ENCODE measurements around the gene ROGDI.

Gene ROGDI

DNA sequence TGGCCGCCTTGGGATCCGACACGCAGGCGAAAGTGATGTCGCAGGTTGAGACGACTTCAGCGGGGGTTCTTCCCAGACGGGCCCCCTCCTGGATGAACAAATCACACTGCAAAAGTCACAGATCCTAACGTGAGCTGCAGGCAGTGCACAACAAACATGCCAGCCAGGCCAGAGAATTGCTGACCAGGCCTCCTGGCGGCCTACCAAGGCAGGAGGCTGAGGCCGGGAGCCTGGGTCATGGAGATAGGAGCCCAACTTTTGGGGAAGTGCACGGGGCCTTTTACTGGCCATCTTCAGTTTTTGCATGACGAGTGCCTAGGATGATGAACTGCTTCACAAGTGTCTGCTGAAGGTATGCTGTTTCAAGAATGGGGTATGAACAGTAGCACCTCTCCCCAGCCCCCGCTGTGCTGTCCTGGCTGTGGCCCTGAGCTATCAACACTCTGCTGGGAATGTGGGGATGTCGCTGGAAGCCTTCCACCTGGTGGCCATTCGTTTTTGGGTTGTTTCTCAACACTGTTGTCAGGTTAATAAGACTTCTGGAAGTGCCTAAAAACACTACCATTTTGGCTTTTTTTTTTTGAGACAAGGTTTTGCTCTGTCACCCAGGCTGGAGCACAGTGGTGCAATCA lies 12.2 kb upstream of the ROGDI start:
- H4K20me1 ChIP-seq (ENCODE audit: insufficient read depth, low read length) = no peaks in the 10 kb centered on the region
- H3K4me2 ChIP-seq (ENCODE audit: low read length) = no peak overlapping the region
- H3K4me1 ChIP-seq (ENCODE audit: insufficient read depth, low read length, severe bottlenecking) = no peaks in the 10 kb centered on the region
- no peaks in the 10 kb centered on the region for H3K79me2 ChIP-seq (ENCODE audit: insufficient read depth, low read length)
- no peak overlapping the region for H3K27ac ChIP-seq (ENCODE audit: low read depth, low read length, poor library complexity, severe bottlenecking)
- peaks cover 74% of the 10 kb centered on the region for H3K36me3 ChIP-seq (ENCODE audit: insufficient read depth, low read length)
- no peaks in the 10 kb centered on the region for H3K27me3 ChIP-seq (ENCODE audit: insufficient read depth, low read length)
- no peak for TF ChIP-seq EZH2 (IDR thresholded peaks at IDR 0.05; ENCODE audit: borderline replicate concordance, low read length)
- H3K4me3 ChIP-seq (ENCODE audit: low read depth, low read length, poor library complexity, severe bottlenecking) = no peak overlapping the region
- H3K9me2 ChIP-seq (ENCODE audit: low read depth, low read length) = no peaks in the 10 kb centered on the region
- no peaks in the 10 kb centered on the region for H3K9me3 ChIP-seq (ENCODE audit: low read length)
- no peak overlapping the region for H2AFZ ChIP-seq (ENCODE audit: low read length)
- H3F3A ChIP-seq (ENCODE audit: insufficient read depth, low read length) = no peaks in the 10 kb centered on the region
- H3K9ac ChIP-seq (ENCODE audit: low read length) = no peak overlapping the region

DNA sequence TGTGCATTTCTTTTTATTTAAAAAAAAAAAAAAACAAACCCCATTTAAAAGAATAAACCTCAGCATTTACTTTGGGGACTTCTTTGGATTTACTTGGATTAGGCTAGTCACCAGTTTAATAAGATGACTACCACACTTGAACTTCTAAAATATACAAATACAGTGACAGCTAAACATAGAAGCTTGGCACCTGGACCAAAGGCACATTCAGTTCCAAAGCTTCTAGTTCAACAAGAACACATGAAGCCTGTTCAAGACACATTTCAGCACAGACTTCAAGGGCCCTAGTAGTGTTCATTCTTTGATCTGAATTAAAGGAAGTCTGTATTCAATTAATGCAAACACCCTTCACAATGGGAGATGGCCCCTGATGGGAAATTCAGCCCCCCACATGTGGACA lies 11.6 kb upstream of the ROGDI start:
- no peaks in the 10 kb centered on the region for H4K20me1 ChIP-seq (ENCODE audit: insufficient read depth, low read length)
- TF ChIP-seq, protein P1, sequence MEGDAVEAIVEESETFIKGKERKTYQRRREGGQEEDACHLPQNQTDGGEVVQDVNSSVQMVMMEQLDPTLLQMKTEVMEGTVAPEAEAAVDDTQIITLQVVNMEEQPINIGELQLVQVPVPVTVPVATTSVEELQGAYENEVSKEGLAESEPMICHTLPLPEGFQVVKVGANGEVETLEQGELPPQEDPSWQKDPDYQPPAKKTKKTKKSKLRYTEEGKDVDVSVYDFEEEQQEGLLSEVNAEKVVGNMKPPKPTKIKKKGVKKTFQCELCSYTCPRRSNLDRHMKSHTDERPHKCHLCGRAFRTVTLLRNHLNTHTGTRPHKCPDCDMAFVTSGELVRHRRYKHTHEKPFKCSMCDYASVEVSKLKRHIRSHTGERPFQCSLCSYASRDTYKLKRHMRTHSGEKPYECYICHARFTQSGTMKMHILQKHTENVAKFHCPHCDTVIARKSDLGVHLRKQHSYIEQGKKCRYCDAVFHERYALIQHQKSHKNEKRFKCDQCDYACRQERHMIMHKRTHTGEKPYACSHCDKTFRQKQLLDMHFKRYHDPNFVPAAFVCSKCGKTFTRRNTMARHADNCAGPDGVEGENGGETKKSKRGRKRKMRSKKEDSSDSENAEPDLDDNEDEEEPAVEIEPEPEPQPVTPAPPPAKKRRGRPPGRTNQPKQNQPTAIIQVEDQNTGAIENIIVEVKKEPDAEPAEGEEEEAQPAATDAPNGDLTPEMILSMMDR (IDR thresholded peaks at IDR 0.05; ENCODE audit: low read length) = no peak
- TF ChIP-seq EZH2 (IDR thresholded peaks at IDR 0.05; ENCODE audit: borderline replicate concordance, low read length) = no peak
- H3K27ac ChIP-seq (ENCODE audit: low read depth, low read length, poor library complexity, severe bottlenecking) = no peak overlapping the region
- no peaks in the 10 kb centered on the region for H3F3A ChIP-seq (ENCODE audit: insufficient read depth, low read length)
- H3K36me3 ChIP-seq (ENCODE audit: insufficient read depth, low read length) = peaks cover 73% of the 10 kb centered on the region
- H3K4me2 ChIP-seq (ENCODE audit: low read length) = no peak overlapping the region
- H3K4me1 ChIP-seq (ENCODE audit: insufficient read depth, low read length, severe bottlenecking) = no peaks in the 10 kb centered on the region
- no peak overlapping the region for H3K4me3 ChIP-seq (ENCODE audit: low read depth, low read length, poor library complexity, severe bottlenecking)
- H3K9me3 ChIP-seq (ENCODE audit: low read length) = no peaks in the 10 kb centered on the region
- H2AFZ ChIP-seq (ENCODE audit: low read length) = no peak overlapping the region
- no peaks in the 10 kb centered on the region for H3K79me2 ChIP-seq (ENCODE audit: insufficient read depth, low read length)
- H3K27me3 ChIP-seq (ENCODE audit: insufficient read depth, low read length) = no peaks in the 10 kb centered on the region
- H3K9ac ChIP-seq (ENCODE audit: low read length) = no peak overlapping the region
- H3K9me2 ChIP-seq (ENCODE audit: low read depth, low read length) = no peaks in the 10 kb centered on the region

DNA sequence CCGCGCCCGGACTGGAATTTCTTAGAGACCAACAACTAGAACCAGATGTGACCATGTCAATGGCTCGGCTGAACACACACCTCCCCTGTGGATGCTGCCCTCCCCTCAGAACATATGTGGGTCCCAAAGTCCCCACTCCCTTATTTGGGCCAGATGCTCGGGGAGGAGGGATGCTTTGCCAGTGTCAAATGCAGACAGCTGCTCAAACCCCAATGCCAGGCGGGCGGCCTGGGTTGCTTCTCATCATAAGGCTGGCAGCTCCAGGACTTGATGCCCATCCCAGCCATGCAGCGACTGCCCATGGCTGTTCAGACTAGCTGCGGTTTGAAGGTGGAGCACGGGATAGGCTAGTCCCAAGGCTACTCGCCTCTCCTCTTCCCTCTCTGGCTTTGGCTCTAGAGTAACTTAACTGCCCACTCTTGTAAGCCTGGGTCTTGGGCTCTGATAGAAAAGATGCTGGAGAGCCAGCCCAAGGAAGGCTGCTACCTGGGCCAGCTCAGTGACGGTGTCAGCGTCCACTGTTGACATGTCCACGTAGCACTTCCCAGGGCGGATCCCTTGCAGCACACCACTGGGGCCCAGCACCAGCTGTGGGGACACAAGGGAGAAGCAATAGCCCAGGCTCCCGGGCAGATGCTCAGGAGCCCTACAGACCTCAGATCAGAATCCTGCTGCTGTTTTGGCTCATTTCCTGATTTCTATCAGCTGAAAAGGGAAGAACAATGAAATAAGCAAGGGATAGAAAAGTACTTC lies 11.0 kb upstream of the ROGDI start:
- Histone ChIP-seq H3K9me2 (ENCODE audit: low read depth, low read length) (no peaks in the 10 kb centered on the region), H3K9ac (ENCODE audit: low read length) (no peak overlapping the region), H3K4me2 (ENCODE audit: low read length) (no peak overlapping the region), H3K4me1 (ENCODE audit: insufficient read depth, low read length, severe bottlenecking) (no peaks in the 10 kb centered on the region), H3K36me3 (ENCODE audit: insufficient read depth, low read length) (peaks cover 73% of the 10 kb centered on the region), H2AFZ (ENCODE audit: low read length) (no peak overlapping the region), H3K79me2 (ENCODE audit: insufficient read depth, low read length) (no peaks in the 10 kb centered on the region), H3F3A (ENCODE audit: insufficient read depth, low read length) (no peaks in the 10 kb centered on the region), H3K9me3 (ENCODE audit: low read length) (no peaks in the 10 kb centered on the region), H4K20me1 (ENCODE audit: insufficient read depth, low read length) (no peaks in the 10 kb centered on the region), H3K27me3 (ENCODE audit: insufficient read depth, low read length) (no peaks in the 10 kb centered on the region), H3K27ac (ENCODE audit: low read depth, low read length, poor library complexity, severe bottlenecking) (no peak overlapping the region), H3K4me3 (ENCODE audit: low read depth, low read length, poor library complexity, severe bottlenecking) (no peak overlapping the region)
- TF ChIP-seq EZH2 (IDR thresholded peaks at IDR 0.05; ENCODE audit: borderline replicate concordance, low read length) = no peak
- TF ChIP-seq, protein P1 (IDR thresholded peaks at IDR 0.05; ENCODE audit: low read length) = no peak
